ENCODE data around the gene KCNV2. TPM values are rescaled to one million over a fixed set of nuclear protein-coding genes. Genes with fewer than 3 reads are reported as not detected.

The KCNV2 gene
- total RNA-seq, result not detected in 2 replicates

DNA sequence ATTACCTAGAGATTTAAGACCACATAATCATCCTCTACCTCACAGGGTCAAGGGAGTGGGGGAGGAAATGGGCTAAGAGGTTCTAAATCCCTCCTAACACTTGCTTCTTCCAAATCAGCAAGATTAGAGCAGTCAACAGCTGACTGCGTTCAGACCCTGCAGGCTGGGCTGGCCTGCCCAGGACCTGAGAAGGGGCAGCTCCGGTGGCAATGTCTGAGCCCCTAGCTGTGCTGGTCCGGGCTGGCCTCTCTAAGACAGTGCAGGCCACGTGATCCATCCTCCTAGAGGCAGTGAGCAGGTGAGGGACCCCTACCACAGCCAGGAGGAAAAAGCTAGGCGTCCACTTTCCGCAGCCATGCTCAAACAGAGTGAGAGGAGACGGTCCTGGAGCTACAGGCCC, at the start of gene KCNV2:
TSS of gene KCNV2 (plus strand) at position 126 of the 400 bp plus-strand sequence. CDS start at position 356, 230 bp downstream.

Other genes with a start within 250 kb of the KCNV2 start
- 29.2 and 59.7 TPM in 2 replicates for gene VLDLR, start 95.7 kb upstream of the KCNV2 start, total RNA-seq
- 57.9 and 61.5 TPM in 2 replicates for gene PUM3, start 126.6 kb downstream of the KCNV2 start, total RNA-seq